Left lung (tissue), 10 donors: Measurements from ENCODE around the gene RNF146. TPM values are rescaled to one million over a fixed set of nuclear protein-coding genes. Genes with fewer than 3 reads are reported as not detected.
A peak's percentile ranks its signal among the peaks of the same experiment; 100 is the strongest.

Source experiments
- ATAC-seq: fragments of 200-7000 bp; cut with Tn5 transposase; one replicate; pipeline ENCODE4 v1.9.1; 2020; ENCODE audit warnings: moderate library complexity
- DNase-seq, 4 donors: peaks; one replicate each; pipeline ENCODE4 v3.0.0-alpha.2; 2013 to 2020
- H3K27ac ChIP-seq, 2 donors: fragments of 200-600 bp; sonication (generic) in 1 of 2; one replicate each; pipeline versions ENCODE4 v1.5.0 to v1.8.0; 2020 to 2021
- H3K27me3 ChIP-seq, 2 donors: fragments of 200-600 bp; sonication (generic) in 1 of 2; one replicate each; pipeline versions ENCODE4 v1.5.0 to v1.8.0; 2020 to 2021
- H3K36me3 ChIP-seq, 2 donors: fragments of 200-600 bp; sonication (generic) in 1 of 2; one replicate each; pipeline versions ENCODE4 v1.5.0 to v1.8.0; 2020 to 2021
- H3K4me1 ChIP-seq, 2 donors: fragments of 200-600 bp; one replicate each; pipeline ENCODE4 v1.8.0; 2021
- H3K4me3 ChIP-seq, 2 donors: fragments of 200-600 bp; sonication (generic) in 1 of 2; one replicate each; pipeline versions ENCODE4 v1.5.0 to v1.8.0; 2020 to 2021; ENCODE audit warnings: mild to moderate bottlenecking in 1 of 2
- H3K9me3 ChIP-seq, 2 donors: fragments of 200-600 bp; sonication (generic) in 1 of 2; one replicate each; pipeline versions ENCODE4 v1.5.0 to v1.8.0; 2020 to 2021
- intact Hi-C, 2 donors: fragments of 100-400 bp; cut with DNase I; formaldehyde crosslinking; loops; one replicate each; pipeline versions ENCODE4 v1.11.2 to v1.14.2; 2022
- polyA plus RNA-seq, 6 donors: library from polyadenylated mRNA; unstranded; fragments of 120-200 nt; gene quantifications; one replicate each; pipeline ENCODE4 v1.2.1, GENCODE V29; 2013; ENCODE audit not compliant: insufficient read length in 6 of 6
- total RNA-seq, 2 donors: library from RNA; stranded (reverse); fragmentation: NEBNext Ultra II Directional; extraction: Animal tissue kit (Norgen Biotek cat#: 25700); gene quantifications; one replicate each; pipeline ENCODE4 v1.2.1, GENCODE V29; 2021
- TF ChIP-seq, protein P1 (sequence below), 2 donors: fragments of 200-600 bp; sonication (generic) in 1 of 2; IDR thresholded peaks; one replicate each; pipeline versions ENCODE4 v1.5.0 to v1.8.0; 2021; ENCODE audit warnings: antibody characterized with exemption in 2 of 2
- donor health status: DM: no; HTN: yes; CAD: no.
- donor health status: DM: no; HTN: no; CAD: no.

RNF146 gene
- total and polyA plus RNA-seq, 8 donors, result 46.4 to 129 (median 106) TPM

DNA sequence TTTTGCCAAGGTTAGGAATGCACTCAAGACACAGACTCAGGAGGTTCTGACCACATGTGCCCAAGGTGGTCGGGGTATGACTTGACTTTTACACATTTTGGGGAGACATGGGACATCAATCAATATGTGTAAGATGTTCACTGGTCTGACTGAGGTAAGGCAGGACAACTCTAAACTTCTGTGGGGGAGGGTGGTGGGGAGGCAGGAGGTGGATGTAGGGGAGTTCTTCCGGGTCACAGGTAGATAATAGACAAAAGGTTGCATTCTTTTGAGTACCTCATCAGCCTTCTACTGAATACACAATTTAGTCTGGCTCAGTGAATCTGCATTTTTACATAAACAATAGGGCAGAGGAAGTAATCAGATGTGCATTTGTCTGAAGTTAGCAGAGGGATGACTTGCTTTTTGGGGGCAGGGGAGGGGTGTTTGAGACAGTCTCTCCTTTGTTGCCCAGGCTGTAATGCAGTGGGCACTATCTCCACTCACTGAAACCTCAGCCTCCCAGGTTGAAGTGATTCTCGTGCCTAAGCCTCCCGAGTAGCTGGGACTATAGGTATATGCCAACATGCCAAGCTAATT is 65.8 kb downstream of the RNF146 start:
- H3K27me3 ChIP-seq, result no peaks in the 10 kb centered on the region
- H3K4me1 ChIP-seq, result peaks cover 0 to 17% of the 10 kb centered on the region in 2 donors
- H3K9me3 ChIP-seq, result no peaks in the 10 kb centered on the region
- intact Hi-C loops, result no loop called here
- H3K4me3 ChIP-seq, result no peak overlapping the region
- ATAC-seq, result peak; percentile 45
- TF ChIP-seq, protein P1, sequence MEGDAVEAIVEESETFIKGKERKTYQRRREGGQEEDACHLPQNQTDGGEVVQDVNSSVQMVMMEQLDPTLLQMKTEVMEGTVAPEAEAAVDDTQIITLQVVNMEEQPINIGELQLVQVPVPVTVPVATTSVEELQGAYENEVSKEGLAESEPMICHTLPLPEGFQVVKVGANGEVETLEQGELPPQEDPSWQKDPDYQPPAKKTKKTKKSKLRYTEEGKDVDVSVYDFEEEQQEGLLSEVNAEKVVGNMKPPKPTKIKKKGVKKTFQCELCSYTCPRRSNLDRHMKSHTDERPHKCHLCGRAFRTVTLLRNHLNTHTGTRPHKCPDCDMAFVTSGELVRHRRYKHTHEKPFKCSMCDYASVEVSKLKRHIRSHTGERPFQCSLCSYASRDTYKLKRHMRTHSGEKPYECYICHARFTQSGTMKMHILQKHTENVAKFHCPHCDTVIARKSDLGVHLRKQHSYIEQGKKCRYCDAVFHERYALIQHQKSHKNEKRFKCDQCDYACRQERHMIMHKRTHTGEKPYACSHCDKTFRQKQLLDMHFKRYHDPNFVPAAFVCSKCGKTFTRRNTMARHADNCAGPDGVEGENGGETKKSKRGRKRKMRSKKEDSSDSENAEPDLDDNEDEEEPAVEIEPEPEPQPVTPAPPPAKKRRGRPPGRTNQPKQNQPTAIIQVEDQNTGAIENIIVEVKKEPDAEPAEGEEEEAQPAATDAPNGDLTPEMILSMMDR (IDR thresholded peaks at IDR 0.05), result no peak
- DNase-seq, result no peak
- H3K36me3 ChIP-seq, result peaks cover 0 to 12% of the 10 kb centered on the region in 2 donors
- H3K27ac ChIP-seq, result no peak overlapping the region

Other genes starting within 250 kb of the RNF146 start
- gene RSPO3, start 148.2 kb upstream of the RNF146 start, total RNA-seq, result 10 to 100 TPM in 1 of 2 donors, 1 to 10 TPM in 1; 4.9 to 12.9 TPM
- gene RSPO3, start 148.2 kb upstream of the RNF146 start, polyA plus RNA-seq, result 1 to 10 TPM; 5.2 to 8.6 (median 5.9) TPM
- gene ECHDC1, start 76.7 kb downstream of the RNF146 start, total RNA-seq, result 10 to 100 TPM; 86.7 to 87.0 TPM
- 10 to 100 TPM; 65.9 to 88.2 (median 76.3) TPM for gene ECHDC1, start 76.7 kb downstream of the RNF146 start, polyA plus RNA-seq
- 10 to 100 TPM; 19.1 to 50.0 TPM for gene KIAA0408, start 192.5 kb downstream of the RNF146 start, total RNA-seq
- gene KIAA0408, start 192.5 kb downstream of the RNF146 start, polyA plus RNA-seq, result 10 to 100 TPM; 28.3 to 53.4 (median 39.5) TPM